ENCODE measurements around the gene WDR93.
"Not testable (repeated sequence)": the region's sequence is repeated elsewhere in the genome, so short reads cannot be mapped to it uniquely, and the experiment has no call there.

WDR93 gene

DNA sequence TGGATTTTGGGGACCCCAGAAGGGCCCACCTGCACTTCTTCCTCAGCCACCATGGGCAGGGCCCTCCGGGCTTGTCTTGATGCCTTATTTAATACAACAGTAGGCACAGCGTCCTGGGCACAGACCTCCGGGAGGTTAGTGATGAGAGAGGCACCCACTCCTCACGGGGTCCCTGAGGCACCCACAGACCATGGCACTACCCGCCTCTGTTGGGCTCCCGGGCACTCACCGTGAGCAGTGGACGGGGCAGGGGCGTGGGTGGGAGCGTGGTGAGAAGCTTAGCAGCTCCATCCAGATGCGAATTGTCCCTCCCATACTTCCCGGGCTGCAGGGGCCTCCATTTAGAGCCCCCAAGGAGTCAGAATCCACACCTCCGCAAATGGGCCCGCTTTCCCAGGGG lies 85.2 kb downstream of the WDR93 start:
- DNase-seq: no peak

DNA sequence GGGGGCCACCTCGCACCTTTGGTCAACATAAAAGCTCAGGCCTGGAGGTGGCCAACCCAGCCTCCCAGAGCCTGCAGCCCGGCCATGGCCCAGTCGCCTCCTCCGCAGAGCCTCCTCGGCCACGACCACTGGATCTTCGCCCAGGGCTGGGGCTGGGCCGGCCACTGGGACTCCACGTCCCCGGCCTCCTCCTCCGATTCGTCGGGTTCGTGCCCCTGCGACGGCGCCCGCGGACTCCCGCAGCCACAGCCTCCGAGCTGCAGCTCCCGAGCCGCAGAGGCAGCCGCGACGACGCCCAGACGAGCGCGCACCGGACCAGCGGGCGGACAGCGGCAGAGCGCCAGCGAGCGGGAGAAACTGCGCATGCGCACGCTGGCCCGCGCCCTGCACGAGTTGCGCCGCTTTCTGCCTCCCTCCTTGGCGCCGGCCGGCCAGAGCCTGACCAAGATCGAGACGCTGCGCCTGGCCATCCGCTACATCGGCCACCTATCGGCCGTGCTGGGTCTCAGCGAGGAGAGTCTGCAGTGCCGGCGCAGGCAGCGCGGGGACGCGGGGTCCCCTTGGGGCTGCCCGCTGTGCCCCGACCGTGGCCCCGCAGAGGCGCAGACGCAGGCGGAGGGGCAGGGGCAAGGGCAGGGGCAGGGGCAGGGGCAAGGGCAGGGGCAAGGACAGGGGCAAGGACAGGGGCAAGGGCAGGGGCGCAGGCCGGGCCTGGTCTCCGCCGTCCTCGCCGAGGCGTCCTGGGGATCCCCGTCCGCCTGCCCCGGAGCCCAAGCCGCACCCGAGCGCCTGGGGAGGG lies 85.9 kb downstream of the WDR93 start, which contains the start of gene MESP2:
Gene MESP2, plus strand, starts transcription at position 59 of the 799 bp plus-strand sequence. Its CDS starts 26 bp downstream, at position 85.
- peak; percentile 14 for DNase-seq

DNA sequence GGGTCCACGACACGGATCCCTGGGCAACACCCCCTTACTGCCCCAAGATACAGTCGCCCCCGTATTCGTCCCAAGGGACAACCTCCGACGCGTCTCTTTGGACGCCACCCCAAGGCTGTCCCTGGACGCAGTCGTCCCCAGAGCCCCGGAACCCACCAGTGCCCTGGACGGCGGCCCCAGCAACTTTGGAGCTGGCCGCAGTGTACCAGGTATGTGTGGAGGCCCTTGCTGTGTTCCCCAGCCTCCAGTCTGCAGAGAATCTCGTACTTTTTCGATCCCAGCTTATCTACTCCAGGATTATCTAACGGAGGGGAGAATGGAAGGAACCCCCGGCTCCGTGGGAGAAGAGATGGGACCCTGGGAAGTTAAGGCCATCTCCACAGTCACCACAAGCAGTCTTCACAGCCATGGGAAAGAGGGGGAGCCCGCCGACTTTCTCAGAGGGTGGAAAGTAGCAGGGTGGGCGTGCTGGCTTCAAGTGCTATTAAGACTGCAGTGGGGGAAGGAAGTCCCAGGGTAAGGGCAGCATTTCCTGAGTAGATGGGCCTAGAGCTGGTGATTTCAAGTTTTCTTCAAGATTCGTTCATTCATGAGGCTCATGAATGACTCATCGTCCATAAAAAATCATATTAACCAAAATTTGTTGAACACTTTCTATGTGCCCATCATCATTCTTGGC lies 86.6 kb downstream of the WDR93 start:
- no peak for DNase-seq

DNA sequence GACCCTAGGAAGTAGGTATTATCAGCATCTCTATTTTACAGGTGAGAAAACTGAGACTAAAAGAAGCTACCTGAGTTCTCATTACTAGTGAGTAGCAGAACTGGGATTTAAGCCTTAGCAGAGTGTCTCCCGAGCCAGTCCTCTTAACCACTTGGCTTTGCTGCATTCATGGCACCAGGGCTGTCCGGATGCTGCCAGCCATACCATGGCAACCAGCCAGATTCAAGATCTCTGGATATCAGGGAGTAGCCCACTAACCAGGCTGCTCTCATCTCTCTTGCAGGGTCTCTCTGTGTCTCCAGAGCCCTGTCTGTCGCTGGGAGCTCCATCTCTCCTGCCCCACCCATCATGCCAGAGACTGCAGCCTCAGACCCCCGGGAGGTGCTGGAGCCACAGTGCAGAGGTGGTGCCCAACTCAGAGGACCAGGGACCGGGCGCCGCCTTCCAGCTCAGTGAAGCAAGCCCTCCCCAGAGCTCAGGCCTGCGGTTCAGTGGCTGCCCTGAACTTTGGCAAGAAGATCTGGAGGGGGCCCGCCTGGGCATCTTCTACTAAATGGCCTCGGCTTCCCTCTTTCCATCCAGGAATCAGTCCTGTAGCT lies 87.3 kb downstream of the WDR93 start:
- no peak for DNase-seq

DNA sequence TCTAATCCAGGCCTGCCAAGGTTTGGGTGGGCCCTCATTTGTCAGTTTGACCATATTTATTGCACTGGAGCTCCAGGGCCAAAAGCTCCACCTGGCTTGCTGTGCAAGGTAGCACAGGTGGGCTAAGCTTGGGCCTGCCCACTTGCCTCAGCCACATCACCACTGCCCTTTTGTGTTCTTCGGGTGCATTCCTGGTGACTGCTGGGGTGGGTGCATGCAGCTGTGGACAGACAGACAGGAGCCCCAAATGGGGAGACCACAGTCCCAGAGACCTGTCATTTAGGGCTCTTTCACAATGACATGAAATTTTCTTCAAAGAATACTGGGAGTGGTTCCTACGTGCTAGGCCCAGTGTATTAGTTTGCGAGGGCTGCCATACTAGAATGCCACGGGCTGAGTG lies 88.2 kb downstream of the WDR93 start:
- DNase-seq: no peak

DNA sequence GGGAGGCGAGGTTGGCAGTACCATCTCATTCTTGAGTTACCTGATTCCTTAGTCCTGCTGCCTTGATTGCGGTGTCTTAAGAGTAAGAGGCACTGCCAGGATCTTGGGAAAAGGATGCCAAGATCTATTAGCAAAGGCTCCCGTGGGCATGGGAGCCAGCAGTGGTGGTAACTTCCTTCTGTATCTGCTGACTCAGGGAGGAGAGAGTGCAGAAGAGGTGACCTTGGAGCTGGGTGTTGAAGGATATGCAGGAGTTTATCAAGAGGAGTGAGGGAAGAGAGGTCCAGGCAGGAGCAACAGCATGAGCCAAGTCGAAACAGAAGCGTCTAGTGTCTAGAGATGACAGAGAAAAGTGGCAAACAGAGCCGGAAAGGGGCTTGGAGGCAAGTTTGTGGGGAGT lies 90.0 kb downstream of the WDR93 start:
- DNase-seq: no peak

DNA sequence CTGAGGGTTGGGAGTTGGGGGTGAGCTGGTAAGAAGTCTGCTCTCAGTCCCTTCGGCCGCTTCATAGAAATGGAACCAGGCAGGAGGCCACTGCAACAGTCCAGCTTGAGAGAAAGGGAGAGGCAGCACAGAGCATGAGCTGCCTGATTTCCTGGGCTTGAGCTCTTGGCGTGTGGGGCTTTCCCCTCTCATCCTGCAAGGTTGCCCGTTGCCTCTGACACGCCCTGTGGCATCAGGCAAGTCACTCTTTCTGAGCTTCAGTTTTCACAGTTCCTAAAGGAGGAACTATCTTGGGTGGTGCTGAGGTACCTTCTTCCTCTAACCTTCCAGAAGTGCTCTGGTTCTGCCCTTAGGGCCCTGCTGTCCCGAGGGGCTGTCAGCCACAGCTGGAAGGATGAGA lies 90.4 kb downstream of the WDR93 start:
- DNase-seq: no peak

DNA sequence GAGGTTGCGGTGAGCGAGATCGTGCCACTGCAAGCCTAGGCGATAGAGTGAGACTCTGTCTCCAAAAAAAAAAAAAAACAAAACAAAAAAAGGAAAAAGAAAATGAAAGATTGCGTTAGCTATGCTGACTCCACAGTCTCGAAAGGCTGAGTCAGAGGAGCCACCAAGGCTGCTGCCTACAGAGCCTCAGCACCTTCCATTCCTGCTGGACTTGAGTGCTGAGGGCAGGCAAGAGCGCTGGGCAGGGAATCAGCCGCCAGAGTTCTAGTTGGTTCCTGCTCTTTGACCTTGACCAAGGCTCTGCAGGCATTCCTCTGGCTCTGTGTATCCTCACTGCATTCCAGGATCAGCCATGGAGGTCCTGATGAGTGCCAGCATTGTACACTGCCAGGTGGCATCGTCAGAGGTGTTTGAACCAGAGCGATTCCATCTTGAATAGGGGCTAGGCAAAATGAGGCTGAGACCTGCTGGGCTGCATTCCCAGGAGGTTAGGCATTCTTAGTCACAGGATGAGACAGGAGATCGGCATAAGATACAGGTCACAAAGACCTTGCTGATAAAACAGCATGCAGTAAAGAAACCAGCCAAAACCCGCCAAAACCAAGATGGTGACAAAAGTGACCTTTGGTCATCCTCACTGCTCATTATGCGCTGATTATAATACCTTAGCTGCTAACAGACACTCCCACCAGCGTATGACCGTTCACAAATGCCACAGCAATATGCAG lies 91.4 kb downstream of the WDR93 start:
- no peak for DNase-seq

DNA sequence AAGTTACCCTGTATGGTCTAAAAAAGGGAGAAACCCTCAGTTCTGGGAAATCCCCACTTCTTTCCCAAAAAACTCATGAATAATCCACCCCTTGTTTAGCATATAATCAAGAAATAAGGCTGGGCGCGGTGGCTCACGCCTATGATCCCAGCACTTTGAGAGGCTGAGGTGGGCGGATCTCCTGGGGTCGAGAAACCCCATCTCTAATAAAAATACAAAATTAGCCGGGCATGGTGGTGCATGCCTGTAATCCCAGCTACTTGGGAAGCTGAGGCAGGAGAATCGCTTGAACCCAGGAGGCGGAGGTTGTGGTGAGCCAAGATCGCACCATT lies 92.0 kb downstream of the WDR93 start:
- DNase-seq: not testable (repeated sequence)

DNA sequence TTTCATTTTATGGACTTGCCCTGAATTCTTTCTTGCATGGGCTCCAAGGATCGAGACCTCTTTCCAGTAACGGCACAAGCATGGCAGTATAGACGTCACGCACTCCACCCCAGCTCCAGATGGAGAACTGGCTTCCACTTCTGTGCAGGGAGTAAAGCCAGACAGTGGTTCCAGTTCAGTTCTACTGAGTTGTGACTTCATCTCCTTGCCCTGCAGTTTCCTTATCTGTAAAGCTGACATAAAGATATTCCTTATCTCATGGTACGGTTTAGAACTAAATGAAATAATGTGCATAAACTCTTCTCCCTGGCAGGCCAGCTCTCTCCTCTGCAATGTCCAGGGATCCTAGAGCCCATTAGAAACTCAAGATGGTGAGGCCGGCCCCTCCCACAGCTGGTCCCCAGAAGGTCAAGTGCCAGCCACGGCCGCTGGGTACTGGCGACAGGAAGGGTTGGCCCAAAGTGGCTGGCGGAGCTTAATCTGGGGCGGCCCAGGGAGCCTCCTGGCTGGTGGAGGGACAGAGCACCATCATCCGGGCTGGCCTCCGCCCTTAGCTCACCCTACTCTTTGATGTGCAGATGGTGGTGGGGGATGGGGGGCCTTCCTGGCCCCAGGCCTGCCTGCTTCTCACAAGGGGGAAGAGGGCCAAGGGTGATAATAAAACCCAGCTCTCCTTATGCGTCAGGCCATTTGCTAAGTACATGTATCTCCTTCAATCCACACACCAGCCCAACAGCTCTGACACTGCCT lies 92.7 kb downstream of the WDR93 start:
- no peak for DNase-seq

DNA sequence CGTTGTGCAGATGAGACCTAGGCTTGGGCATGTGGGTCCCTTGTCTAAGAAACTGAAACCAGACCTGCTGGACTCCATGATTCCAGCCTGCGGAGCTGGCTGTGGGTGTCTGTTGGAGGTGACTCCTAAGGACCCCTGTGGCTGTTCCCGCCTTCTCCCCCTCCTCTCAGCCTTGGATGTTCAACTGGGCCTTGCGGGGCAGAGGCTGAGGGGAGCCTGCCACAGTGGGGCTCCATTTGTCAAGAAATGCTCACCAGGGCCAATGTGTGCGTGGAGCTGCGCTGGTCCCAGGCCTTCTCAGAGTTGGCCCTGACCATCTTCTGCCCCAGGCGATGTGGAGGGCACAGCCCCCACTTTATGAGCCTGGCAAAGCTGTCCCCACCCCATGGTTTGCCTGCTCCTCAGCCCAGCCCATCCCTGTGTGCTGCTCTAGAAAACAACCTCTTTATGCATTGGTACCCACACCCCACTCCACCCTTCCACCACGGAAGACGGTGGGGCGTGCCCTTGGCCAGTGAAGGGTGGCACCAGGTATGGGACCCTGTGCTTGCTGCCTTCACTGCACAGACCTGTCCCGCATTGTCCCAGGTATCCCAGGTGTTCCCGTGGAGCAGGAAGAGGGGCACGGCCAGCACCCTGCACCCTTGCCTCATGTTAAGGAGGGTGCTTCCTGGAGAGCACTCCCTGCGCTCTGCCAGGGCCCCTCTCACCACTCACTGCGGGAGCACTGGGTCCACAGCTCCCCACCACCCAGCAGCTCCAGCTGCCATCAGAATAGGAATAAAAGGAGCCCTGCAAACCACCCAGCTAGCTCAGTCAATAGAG lies 93.5 kb downstream of the WDR93 start:
- no peak for DNase-seq

DNA sequence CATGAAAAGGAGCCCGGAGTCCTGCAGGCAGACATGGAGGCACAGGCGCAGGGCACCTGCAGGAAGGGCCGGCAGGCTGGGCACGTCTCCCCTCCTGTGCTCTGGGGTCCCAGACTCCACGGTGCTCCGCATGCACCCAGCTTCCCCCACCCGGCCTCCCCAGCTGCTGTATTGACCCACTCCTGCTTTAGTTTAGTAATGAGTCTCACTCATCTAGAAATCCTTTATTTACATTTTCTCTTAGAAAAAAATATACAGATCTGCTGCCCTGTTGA lies 94.0 kb downstream of the WDR93 start:
- DNase-seq: no peak

DNA sequence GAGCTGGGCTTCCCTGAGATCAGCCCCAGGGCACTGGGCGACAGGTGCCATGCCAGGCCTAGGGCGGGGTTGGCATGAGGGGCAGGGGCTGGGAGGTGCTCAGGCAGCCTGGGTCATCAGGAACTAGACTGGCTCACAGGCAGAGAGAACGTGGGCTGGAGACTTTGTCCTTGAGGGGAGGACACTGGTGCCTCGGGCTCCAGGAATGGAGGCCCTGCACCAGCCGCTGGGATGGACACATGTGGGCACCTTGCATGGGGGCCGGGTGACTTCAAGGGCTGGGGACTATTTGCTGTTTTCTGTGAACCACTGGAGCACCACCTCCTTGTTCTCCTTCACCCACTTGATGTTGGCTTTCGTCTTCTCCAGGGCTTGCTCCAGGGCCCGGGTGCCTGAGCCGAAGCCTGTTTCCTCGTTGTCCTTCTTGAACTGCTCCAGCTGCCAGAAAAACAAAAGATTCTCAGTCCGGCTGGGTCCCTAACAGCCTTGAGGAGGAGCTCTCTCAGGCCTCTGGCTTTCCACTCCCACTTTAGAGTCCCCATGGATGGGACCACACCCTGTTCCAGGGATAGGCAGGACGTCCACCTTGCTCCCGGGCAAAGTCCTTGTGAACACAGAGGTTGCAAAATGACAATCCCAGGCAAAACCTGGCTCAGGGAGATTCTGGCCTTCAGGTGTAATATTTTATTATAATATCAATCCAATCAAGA lies 94.6 kb downstream of the WDR93 start:
- no peak for DNase-seq

DNA sequence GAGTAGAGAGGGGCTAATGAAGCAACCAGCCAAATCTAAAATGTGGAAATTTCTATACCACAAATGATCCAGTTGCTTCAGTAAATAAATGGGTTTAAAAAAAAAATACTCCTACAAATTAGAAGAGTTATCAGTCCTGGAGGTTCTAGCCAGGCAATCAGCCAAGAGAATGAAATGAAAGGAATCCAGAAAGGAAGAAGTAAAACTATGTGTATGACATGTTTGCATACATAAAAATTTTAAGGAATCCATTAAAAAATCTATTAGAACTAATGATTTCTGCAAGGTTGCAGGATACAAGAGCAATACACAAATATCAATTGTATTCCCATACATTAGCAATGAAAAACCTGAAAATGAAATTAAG lies 95.1 kb downstream of the WDR93 start:
- no peak for DNase-seq

DNA sequence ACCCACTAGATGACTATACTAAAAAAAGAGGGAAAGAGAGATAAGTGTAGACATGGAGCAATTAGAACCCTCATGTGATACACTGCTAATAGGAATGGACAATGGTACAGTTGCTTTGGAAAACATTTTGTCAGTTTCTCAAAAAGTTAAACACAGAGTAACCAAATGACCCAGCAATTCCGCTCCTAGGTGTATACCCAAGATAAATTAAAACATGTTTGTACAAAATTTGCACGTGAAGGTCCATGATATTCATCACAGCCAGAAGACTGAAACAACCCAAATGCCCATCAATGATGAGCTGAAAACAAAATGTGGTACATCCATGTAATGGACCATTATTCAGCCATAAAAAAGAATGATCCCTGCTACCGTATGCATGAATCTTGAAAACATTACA lies 97.3 kb downstream of the WDR93 start:
- DNase-seq: no peak

DNA sequence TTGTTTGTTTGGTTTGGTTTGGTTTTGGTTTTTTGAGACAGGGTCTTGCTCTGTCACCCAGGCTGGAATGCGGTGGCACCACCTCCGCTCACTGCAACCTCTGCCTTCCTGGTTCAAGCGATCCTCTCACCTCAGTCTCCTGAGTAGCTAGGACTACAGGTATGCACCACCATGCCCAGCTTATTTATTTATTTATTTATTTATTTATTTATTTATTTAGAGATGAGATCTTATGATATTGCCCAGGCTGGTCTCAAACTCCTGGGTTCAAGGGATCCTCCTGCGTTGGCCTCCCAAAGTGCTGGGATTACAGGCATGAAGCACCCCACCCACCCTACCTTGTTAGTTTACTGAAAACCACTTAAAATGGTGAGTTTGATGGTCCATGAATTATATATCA lies 98.0 kb downstream of the WDR93 start:
- not testable (repeated sequence) for DNase-seq

DNA sequence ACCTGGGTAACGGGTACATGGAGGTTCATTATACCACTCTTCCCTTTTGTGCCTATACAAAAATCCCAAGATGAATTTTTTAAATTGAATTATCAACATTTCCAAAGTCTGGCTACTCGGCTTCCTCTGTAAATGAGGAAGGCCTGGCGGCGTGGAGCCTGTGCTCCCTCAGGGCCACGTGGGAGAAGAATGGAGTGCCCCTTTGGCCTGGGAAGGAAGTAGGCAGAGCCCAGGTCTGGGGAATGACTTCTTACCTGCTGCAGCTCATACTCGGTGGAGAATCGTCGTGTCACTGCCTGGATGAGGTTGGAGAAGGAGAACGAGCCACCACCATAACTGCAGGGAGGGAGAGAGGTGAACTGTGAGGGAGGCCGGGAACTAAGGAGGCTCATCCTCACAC lies 99.6 kb downstream of the WDR93 start:
- DNase-seq: no peak

DNA sequence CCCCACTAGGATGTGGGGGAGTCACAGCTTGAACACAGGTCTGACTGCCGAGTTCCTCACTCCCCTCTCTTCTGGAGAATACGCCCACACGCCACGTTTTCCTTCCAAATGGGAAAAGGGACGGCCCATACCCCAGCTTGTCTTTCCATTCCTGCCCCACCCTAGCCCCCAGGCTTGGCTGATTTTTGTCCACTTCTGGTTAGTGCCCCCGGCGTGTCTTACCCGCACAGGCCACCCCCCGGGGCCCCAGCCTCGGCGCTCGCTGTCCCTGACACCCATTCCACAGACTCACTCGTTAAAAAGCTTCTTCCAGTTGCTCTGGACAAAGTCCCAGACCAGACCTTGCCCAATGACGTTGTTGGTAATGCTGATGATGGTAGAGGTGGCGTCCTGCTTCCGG lies 100.0 kb downstream of the WDR93 start:
- DNase-seq: no peak

DNA sequence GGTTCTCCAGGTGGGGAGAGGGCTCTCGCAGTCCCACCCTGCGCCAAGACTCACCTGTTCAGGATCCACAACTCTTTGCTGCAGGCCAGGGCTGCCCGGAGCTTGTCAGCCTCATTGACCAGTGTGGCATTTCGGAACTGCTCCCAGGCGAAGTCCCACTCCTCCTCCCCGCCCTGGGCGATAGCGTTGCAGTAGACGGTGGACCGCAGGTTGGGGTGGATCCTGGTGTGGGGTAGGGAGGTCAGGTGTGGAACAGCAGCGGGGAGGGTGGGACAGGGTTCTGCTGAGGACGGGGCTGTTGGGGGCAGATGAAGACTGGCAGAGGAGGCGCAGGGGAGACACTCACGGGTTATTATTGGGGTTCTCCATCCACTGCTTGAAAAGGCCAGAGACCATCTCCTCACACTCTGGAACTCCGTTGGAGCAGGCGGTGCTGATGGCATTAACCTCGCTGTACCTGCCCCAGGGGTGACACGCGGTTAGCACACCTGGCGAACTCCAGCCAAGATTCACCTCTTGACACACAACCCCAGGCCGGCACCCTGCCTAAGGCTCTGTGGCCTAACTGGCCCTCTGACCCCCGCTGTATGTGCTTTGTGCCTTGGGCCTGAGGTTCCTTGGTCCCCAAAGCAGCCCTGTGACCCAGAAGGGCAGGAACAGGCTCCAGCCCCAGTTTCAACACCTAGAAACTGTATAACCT lies 101.6 kb downstream of the WDR93 start:
- no peak for DNase-seq

All from NCI-H524 treated with DMSO at 0.1 percent for 48 hours (cell line).